ENCODE measurements around the gene ZNF223.
A peak's percentile ranks its signal among the peaks of the same experiment; 100 is the strongest.

The ZNF223 gene

DNA sequence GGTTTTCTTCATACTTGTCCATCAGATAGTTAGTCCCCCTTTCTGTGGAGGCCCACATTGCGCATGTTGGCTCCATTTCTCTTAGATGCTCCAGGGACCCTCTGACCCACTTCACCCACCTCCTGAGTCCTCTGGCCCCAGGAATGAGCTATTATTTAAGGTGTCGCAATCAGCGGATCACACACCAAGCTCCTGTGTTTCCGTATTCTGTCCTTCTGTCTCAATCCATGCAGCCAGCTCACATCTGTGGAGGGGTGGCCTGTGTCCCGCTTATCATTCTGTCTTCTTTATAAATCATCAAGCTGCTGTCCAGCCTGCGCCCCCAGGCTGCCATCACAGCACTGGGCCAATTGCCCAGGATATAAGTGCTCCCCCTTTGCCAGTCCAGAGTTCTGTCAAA lies 44.4 kb upstream of the ZNF223 start:
- Mint-ChIP-seq H3K4me1 (peaks cover 12% of the 10 kb centered on the region), H3K9me3 (peaks cover 65% of the 10 kb centered on the region), H3K27me3 (ENCODE audit: low read depth) (no peaks in the 10 kb centered on the region), H3K27ac (no peak overlapping the region), H3K36me3 (ENCODE audit: low read depth) (peaks cover 70% of the 10 kb centered on the region), H3K4me3 (no peak overlapping the region)
- TF ChIP-seq, protein P1, sequence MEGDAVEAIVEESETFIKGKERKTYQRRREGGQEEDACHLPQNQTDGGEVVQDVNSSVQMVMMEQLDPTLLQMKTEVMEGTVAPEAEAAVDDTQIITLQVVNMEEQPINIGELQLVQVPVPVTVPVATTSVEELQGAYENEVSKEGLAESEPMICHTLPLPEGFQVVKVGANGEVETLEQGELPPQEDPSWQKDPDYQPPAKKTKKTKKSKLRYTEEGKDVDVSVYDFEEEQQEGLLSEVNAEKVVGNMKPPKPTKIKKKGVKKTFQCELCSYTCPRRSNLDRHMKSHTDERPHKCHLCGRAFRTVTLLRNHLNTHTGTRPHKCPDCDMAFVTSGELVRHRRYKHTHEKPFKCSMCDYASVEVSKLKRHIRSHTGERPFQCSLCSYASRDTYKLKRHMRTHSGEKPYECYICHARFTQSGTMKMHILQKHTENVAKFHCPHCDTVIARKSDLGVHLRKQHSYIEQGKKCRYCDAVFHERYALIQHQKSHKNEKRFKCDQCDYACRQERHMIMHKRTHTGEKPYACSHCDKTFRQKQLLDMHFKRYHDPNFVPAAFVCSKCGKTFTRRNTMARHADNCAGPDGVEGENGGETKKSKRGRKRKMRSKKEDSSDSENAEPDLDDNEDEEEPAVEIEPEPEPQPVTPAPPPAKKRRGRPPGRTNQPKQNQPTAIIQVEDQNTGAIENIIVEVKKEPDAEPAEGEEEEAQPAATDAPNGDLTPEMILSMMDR (IDR thresholded peaks at IDR 0.05; ENCODE audit: unreplicated experiment in 3 of 3), result no peak

DNA sequence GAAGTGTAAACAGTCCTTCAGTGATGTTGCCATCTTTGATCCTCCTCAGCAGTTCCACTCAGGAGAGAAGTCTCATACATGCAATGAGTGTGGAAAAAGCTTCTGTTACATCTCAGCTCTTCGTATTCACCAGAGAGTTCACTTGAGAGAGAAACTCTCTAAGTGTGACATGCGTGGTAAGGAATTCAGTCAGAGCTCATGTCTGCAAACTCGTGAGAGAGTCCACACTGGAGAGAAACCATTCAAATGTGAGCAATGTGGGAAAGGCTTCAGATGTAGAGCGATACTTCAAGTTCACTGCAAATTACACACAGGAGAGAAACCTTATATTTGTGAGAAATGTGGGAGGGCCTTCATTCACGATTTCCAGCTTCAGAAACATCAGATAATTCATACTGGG lies 41.4 kb upstream of the ZNF223 start:
- Mint-ChIP-seq H3K4me3 (no peak overlapping the region), H3K36me3 (ENCODE audit: low read depth) (peaks cover 83% of the 10 kb centered on the region), H3K9me3 (peaks cover 81% of the 10 kb centered on the region), H3K27me3 (ENCODE audit: low read depth) (no peaks in the 10 kb centered on the region), H3K4me1 (no peaks in the 10 kb centered on the region), H3K27ac (no peak overlapping the region)
- TF ChIP-seq, protein P1 (IDR thresholded peaks at IDR 0.05; ENCODE audit: unreplicated experiment in 3 of 3), result no peak

DNA sequence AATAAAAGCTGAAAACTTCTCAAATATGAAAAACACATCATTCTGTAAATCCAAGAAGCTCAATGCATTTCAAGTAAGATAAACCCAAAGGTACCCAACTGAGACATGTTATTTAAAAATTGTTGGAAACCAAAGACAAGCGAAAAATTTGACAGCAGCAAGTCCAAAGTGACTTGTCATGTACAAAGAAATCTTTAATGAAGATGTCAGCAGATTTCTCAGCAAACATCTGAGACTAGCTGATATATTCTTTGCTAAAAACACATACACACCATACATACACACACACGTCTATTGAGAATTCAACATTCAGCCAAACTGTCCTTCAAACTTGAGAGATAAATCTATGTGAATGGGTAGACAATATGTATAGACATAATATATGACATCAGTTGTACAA lies 32.3 kb upstream of the ZNF223 start:
- Mint-ChIP-seq H3K9me3 (peaks cover 33% of the 10 kb centered on the region), H3K27ac (no peak overlapping the region), H3K4me3 (no peak overlapping the region), H3K27me3 (ENCODE audit: low read depth) (no peaks in the 10 kb centered on the region), H3K4me1 (peaks cover under 1% of the 10 kb centered on the region), H3K36me3 (ENCODE audit: low read depth) (peaks cover 1% of the 10 kb centered on the region)
- TF ChIP-seq, protein P1 (IDR thresholded peaks at IDR 0.05; ENCODE audit: unreplicated experiment in 3 of 3), result no peak

DNA sequence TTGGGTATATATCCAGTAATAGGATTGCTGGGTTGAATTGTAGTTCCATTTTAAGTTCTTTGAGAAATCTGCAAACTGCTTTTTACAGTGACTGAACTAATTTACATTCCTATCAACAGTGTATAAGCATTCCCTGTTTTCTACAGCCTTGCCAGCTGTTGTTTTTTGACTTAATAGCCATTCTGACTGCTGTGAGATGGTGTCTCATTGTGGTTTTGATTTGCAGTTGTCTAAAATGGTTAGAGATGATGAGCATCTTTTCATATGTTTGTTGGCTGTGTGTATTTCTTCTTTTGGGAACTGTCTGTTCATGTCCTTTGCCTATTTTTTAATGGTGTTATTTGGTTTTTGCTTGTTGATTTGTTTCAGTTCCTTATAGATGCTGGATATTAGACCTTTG lies 30.6 kb upstream of the ZNF223 start:
- H3K4me3 Mint-ChIP-seq, result no peak overlapping the region
- H3K36me3 Mint-ChIP-seq (ENCODE audit: low read depth), result peaks cover 17% of the 10 kb centered on the region
- H3K4me1 Mint-ChIP-seq, result peaks cover 15% of the 10 kb centered on the region
- no peaks in the 10 kb centered on the region for H3K27me3 Mint-ChIP-seq (ENCODE audit: low read depth)
- TF ChIP-seq, protein P1 (IDR thresholded peaks at IDR 0.05; ENCODE audit: unreplicated experiment in 3 of 3), result no peak
- no peak overlapping the region for H3K27ac Mint-ChIP-seq
- peaks cover 32% of the 10 kb centered on the region for H3K9me3 Mint-ChIP-seq

DNA sequence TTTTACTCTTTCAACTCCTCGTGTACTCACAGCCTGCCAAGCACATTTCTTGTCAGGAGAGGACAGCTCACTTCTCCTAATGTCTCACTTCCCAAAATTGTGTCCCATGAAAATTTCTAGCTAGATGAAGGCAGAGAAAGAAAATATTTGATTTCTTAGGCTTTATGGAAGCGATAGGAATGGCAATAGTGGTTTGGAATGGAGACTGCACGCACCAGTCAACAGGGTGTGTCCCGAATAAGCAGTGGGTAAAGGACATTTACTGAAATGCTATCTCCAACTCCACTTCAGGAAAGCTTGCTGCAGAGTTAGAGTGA lies 27.0 kb upstream of the ZNF223 start:
- Mint-ChIP-seq H3K9me3 (peaks cover 37% of the 10 kb centered on the region), H3K27ac (peak overlapping the region; percentile 78 to 91 (median 88)), H3K4me3 (peak overlapping the region; percentile 98 to 99 (median 98)), H3K27me3 (ENCODE audit: low read depth) (no peaks in the 10 kb centered on the region), H3K4me1 (peaks cover 22% of the 10 kb centered on the region), H3K36me3 (ENCODE audit: low read depth) (peaks cover 51% of the 10 kb centered on the region)
- TF ChIP-seq, protein P1 (IDR thresholded peaks at IDR 0.05; ENCODE audit: unreplicated experiment in 3 of 3), result no peak

DNA sequence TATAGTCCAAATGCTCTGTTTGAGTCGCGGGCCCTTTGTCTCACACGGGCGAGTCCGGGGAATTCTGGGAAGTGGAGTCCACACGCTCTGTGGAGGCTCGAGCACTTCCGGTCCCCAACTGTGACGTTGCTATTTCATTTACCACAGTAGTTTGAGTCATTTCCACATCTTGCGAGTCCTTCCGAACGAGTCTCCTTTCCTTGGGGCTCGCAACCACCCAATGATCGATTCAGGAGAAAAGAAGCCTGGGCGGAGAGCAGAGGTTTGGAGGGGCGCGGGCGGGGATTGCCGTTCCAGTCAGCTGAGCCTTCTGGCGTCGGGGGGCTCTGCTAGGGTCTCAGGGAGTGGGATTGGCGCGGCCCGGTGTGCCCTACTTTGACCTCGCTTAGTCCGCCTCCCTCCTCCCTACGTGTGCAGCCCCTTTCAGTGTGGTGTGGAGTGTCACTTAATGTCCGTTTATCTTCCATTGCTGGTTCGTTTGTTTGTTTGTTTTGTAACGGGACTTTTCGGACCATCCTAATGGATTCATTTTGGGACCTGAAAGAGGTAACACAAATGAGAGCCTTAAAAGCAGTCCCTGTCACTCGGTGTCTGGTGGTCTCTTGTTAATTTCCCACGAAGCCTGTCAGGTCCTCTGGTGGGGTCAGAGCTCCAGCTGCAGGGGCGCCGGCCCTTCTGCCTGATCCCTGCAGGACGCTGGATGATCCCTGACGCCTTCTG lies 26.5 kb upstream of the ZNF223 start, which contains the start of gene ZNF222:
TSS of gene ZNF222 (plus strand) at position 163 of the 720 bp plus-strand sequence. CDS start at position 221, 58 bp downstream.
- Mint-ChIP-seq H3K4me1 (peaks cover 22% of the 10 kb centered on the region), H3K9me3 (peaks cover 40% of the 10 kb centered on the region), H3K27ac (peak within 1 kb of the TSS; percentile 78 to 91 (median 88)), H3K4me3 (peak within 1 kb of the TSS; percentile 98 to 99 (median 98)), H3K36me3 (ENCODE audit: low read depth) (peaks cover 56% of the 10 kb centered on the region), H3K27me3 (ENCODE audit: low read depth) (no peaks in the 10 kb centered on the region)
- TF ChIP-seq, protein P1 (IDR thresholded peaks at IDR 0.05; ENCODE audit: unreplicated experiment in 3 of 3), result no peak

Measured in nephron (organoid).